H9 (cell line): ENCODE data around the gene PNPLA7. TPM values are rescaled to one million over a fixed set of nuclear protein-coding genes. Genes with fewer than 3 reads are reported as not detected.

Experiments
- DNase-seq: peaks from one replicate; pipeline ENCODE4 v3.0.0-alpha.2; 2017
- H2AFZ ChIP-seq: one replicate; pipeline ENCODE4 v1.6.1; 2013; ENCODE audit warnings: mild to moderate bottlenecking, low read length, control low read depth, moderate library complexity
- H2AK5ac ChIP-seq: 2 replicates; pipeline ENCODE4 v1.6.1; 2013; ENCODE audit warnings: low read length, control low read depth, mixed read lengths; ENCODE audit not compliant: insufficient read length
- H2BK120ac ChIP-seq: one replicate; pipeline ENCODE4 v1.6.1; 2013; ENCODE audit warnings: low read depth, mild to moderate bottlenecking, low read length, control low read depth, inconsistent platforms; ENCODE audit not compliant: poor library complexity, severe bottlenecking
- H2BK12ac ChIP-seq: 2 replicates; pipeline ENCODE4 v1.6.1; 2013; ENCODE audit warnings: low read length, control low read depth, mixed read lengths, low read depth; ENCODE audit not compliant: insufficient read length
- H2BK15ac ChIP-seq: 2 replicates; pipeline ENCODE4 v1.6.1; 2013; ENCODE audit warnings: low read depth, low read length, control low read depth
- H2BK20ac ChIP-seq: one replicate; pipeline ENCODE4 v1.6.1; 2013; ENCODE audit warnings: low read depth, mild to moderate bottlenecking, low read length, control low read depth, inconsistent platforms; ENCODE audit not compliant: poor library complexity, severe bottlenecking
- H2BK5ac ChIP-seq: 2 replicates; pipeline ENCODE4 v1.6.1; 2013; ENCODE audit warnings: low read length, control low read depth, mixed read lengths; ENCODE audit not compliant: insufficient read length
- H3K14ac ChIP-seq: 2 replicates; pipeline ENCODE4 v1.6.1; 2013; ENCODE audit warnings: low read length, control low read depth; ENCODE audit not compliant: insufficient read depth
- H3K18ac ChIP-seq: 2 replicates; pipeline ENCODE4 v1.6.1; 2013; ENCODE audit warnings: low read depth, mild to moderate bottlenecking, mixed read lengths, low read length, control low read depth; ENCODE audit not compliant: insufficient read length
- H3K23ac ChIP-seq: 2 replicates; pipeline ENCODE4 v1.6.1; 2013; ENCODE audit warnings: low read length, control low read depth, mixed read lengths, low read depth; ENCODE audit not compliant: insufficient read length
- H3K23me2 ChIP-seq: 2 replicates; pipeline ENCODE4 v1.6.1; 2013; ENCODE audit warnings: low read depth, mild to moderate bottlenecking, mixed read lengths, low read length, control low read depth; ENCODE audit not compliant: insufficient read length, poor library complexity, severe bottlenecking
- H3K27ac ChIP-seq: 2 replicates; pipeline ENCODE4 v1.5.1; 2013; ENCODE audit warnings: low read length, control low read depth, mixed read lengths, low read depth; ENCODE audit not compliant: insufficient read length
- H3K27me3 ChIP-seq: 2 replicates; pipeline ENCODE4 v1.6.1; 2013; ENCODE audit warnings: low read length, control low read depth, inconsistent platforms; ENCODE audit not compliant: insufficient read depth
- H3K4ac ChIP-seq: 2 replicates; pipeline ENCODE4 v1.6.1; 2013; ENCODE audit warnings: low read depth, mild to moderate bottlenecking, control low read depth, inconsistent platforms, low read length, moderate library complexity
- H3K4me1 ChIP-seq: 2 replicates; pipeline ENCODE4 v1.6.1; 2013; ENCODE audit warnings: low read length, control low read depth, inconsistent platforms; ENCODE audit not compliant: insufficient read depth
- H3K4me2 ChIP-seq: 2 replicates; pipeline ENCODE4 v1.6.1; 2013; ENCODE audit warnings: low read length, control low read depth, mixed read lengths; ENCODE audit not compliant: insufficient read length, insufficient read depth
- H3K56ac ChIP-seq: 2 replicates; pipeline ENCODE4 v1.6.1; 2013; ENCODE audit warnings: low read depth, mild to moderate bottlenecking, mixed read lengths, low read length, control low read depth; ENCODE audit not compliant: insufficient read length
- H3K79me1 ChIP-seq: 2 replicates; pipeline ENCODE4 v1.6.1; 2013; ENCODE audit warnings: low read depth, mild to moderate bottlenecking, moderate library complexity, low read length, control low read depth, inconsistent platforms; ENCODE audit not compliant: insufficient read depth, poor library complexity, severe bottlenecking
- H3K79me2 ChIP-seq: 2 replicates; pipeline ENCODE4 v1.6.1; 2013; ENCODE audit warnings: low read length, control low read depth, inconsistent platforms; ENCODE audit not compliant: insufficient read depth
- H3K9ac ChIP-seq: 2 replicates; pipeline ENCODE4 v1.6.1; 2013; ENCODE audit warnings: low read length, control low read depth, mixed read lengths; ENCODE audit not compliant: insufficient read length; ENCODE audit errors: extremely low read depth
- H3K9me3 ChIP-seq: one replicate; pipeline ENCODE4 v1.6.1; 2013; ENCODE audit warnings: low read depth, low read length, inconsistent platforms; ENCODE audit not compliant: control insufficient read depth
- H3T11ph ChIP-seq: one replicate; pipeline ENCODE4 v1.6.1; 2013; ENCODE audit warnings: mild to moderate bottlenecking, low read length, control low read depth, inconsistent platforms
- H4K20me1 ChIP-seq: one replicate; pipeline ENCODE4 v1.6.1; 2013; ENCODE audit not compliant: control insufficient read depth, insufficient read length, insufficient read depth
- H4K5ac ChIP-seq: 2 replicates; pipeline ENCODE4 v1.6.1; 2013; ENCODE audit warnings: low read depth, mild to moderate bottlenecking, mixed read lengths, low read length, control low read depth; ENCODE audit not compliant: insufficient read length
- H4K8ac ChIP-seq: replicated peaks from 2 replicates; pipeline ENCODE4 v1.6.1; 2013; ENCODE audit warnings: low read length, control low read depth, mixed read lengths, low read depth; ENCODE audit not compliant: insufficient read length
- H4K91ac ChIP-seq: 2 replicates; pipeline ENCODE4 v1.6.1; 2013; ENCODE audit warnings: low read depth, mild to moderate bottlenecking, moderate library complexity, mixed read lengths, low read length, control low read depth; ENCODE audit not compliant: insufficient read length
- H3K27ac Mint-ChIP-seq, 3 experiments: 2 replicates in 2 of 3; 3 replicates in 1 of 3; pipeline ENCODE4 v1.8.0; 2020 to 2021; ENCODE audit warnings: mixed read lengths in 3 of 3, mild to moderate bottlenecking in 1 of 3, moderate library complexity in 1 of 3
- H3K27me3 Mint-ChIP-seq: 2 replicates; pipeline ENCODE4 v1.8.0; 2021; ENCODE audit warnings: low read depth, mild to moderate bottlenecking, moderate library complexity, mixed read lengths
- H3K36me3 Mint-ChIP-seq, 3 experiments: 2 replicates in 2 of 3; 3 replicates in 1 of 3; pipeline ENCODE4 v1.8.0; 2020 to 2021; ENCODE audit warnings: low read depth in 3 of 3, mixed read lengths in 3 of 3; ENCODE audit not compliant: insufficient read depth in 1 of 3
- H3K4me1 Mint-ChIP-seq, 2 experiments: 2 replicates each; pipeline ENCODE4 v1.8.0; 2020; ENCODE audit warnings: mixed read lengths in 2 of 2
- H3K4me3 Mint-ChIP-seq, 2 experiments: 2 replicates in 1 of 2; 3 replicates in 1 of 2; pipeline ENCODE4 v1.8.0; 2020 to 2021; ENCODE audit warnings: mild to moderate bottlenecking in 2 of 2, mixed read lengths in 2 of 2, moderate library complexity in 1 of 2
- H3K9me3 Mint-ChIP-seq, 2 experiments: 2 replicates in 1 of 2; 3 replicates in 1 of 2; pipeline ENCODE4 v1.8.0; 2020; ENCODE audit warnings: mild to moderate bottlenecking in 2 of 2, mixed read lengths in 2 of 2, moderate library complexity in 1 of 2
- WGBS: extraction: QIAGEN DNeasy Blood & Tissue Kit; methylation state at CpG from one replicate; pipeline ENCODE4 v1.1.7; 2013; ENCODE audit warnings: missing lambda C conversion rate, low lambda C conversion rate, mixed read lengths; ENCODE audit not compliant: insufficient read length; ENCODE audit errors: extremely low coverage; 5-methylcytosine and 5-hydroxymethylcytosine counted together
- total RNA-seq: library from RNA; stranded (reverse); gene quantifications from 2 replicates; pipeline ENCODE4 v1.2.1, GENCODE V29; 2021
- TF ChIP-seq, protein P1 (sequence below): fragments of 200-600 bp; sonication (generic); conservative IDR thresholded peaks from 3 replicates; pipeline ENCODE4 v1.8.0; 2021; ENCODE audit warnings: antibody characterized with exemption, mild to moderate bottlenecking

Gene PNPLA7
- total RNA-seq, 1 experiment from 2014 or later, result 1.8 TPM

DNA sequence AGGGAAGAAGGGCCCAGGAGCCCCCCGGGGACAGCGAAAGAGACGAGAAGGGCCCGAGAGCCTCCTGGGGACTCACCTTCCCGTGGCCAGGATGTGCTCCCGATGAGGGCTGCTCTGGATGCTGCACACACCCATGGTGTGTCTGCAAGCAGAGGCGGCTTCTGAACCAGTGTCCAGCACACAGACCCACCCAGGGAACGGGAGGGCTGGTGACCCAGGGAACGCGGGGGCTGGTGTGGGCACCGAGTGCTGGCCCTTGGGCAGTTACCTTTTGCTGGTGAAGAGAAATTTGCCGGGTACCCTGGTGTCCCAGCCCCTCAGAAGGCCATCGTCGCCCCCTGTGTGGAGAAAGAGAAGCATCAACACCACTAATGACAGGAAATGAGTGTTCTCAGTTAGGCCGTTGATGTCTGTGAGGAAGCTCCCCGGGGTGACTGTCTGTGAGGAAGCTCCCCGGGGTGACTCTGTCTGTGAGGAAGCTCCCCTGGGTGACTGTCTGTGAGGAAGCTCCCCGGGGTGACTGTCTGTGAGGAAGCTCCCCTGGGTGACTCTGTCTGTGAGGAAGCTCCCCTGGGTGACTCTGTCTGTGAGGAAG lies 14.7 kb upstream of the PNPLA7 start:
- H3K18ac ChIP-seq, result no peak overlapping the region
- TF ChIP-seq, protein P1, sequence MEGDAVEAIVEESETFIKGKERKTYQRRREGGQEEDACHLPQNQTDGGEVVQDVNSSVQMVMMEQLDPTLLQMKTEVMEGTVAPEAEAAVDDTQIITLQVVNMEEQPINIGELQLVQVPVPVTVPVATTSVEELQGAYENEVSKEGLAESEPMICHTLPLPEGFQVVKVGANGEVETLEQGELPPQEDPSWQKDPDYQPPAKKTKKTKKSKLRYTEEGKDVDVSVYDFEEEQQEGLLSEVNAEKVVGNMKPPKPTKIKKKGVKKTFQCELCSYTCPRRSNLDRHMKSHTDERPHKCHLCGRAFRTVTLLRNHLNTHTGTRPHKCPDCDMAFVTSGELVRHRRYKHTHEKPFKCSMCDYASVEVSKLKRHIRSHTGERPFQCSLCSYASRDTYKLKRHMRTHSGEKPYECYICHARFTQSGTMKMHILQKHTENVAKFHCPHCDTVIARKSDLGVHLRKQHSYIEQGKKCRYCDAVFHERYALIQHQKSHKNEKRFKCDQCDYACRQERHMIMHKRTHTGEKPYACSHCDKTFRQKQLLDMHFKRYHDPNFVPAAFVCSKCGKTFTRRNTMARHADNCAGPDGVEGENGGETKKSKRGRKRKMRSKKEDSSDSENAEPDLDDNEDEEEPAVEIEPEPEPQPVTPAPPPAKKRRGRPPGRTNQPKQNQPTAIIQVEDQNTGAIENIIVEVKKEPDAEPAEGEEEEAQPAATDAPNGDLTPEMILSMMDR, result no peak
- no peaks in the 10 kb centered on the region for H3K27me3 ChIP-seq
- no peak for DNase-seq
- no peak overlapping the region for H3K56ac ChIP-seq
- H3K27ac ChIP-seq, result no peak overlapping the region
- no peaks in the 10 kb centered on the region for H3K9me3 ChIP-seq
- H2BK12ac ChIP-seq, result no peak overlapping the region
- H4K8ac ChIP-seq, result no peak overlapping the region
- no CpG with 5 or more reads among the region's 18 CpGs for WGBS
- no peaks in the 10 kb centered on the region for H4K20me1 ChIP-seq
- H3K9me3 Mint-ChIP-seq, result no peaks in the 10 kb centered on the region
- no peak overlapping the region for H3K4me2 ChIP-seq
- no peak overlapping the region for H2AK5ac ChIP-seq
- no peak overlapping the region for H3T11ph ChIP-seq
- no peaks in the 10 kb centered on the region for H3K4me1 Mint-ChIP-seq
- no peak overlapping the region for H4K5ac ChIP-seq
- no peak overlapping the region for H4K91ac ChIP-seq
- H3K23ac ChIP-seq, result no peak overlapping the region
- no peaks in the 10 kb centered on the region for H3K79me1 ChIP-seq
- H3K27me3 Mint-ChIP-seq, result no peaks in the 10 kb centered on the region
- H3K27ac Mint-ChIP-seq, result no peak overlapping the region
- no peaks in the 10 kb centered on the region for H3K4me1 ChIP-seq
- H2BK20ac ChIP-seq, result no peak overlapping the region
- H3K79me2 ChIP-seq, result no peaks in the 10 kb centered on the region; the same call in 1 of the 2 replicates
- peaks cover 38 to 55% (median 48%) of the 10 kb centered on the region in 3 experiments for H3K36me3 Mint-ChIP-seq
- H2AFZ ChIP-seq, result no peak overlapping the region
- no peak overlapping the region for H2BK120ac ChIP-seq
- H3K14ac ChIP-seq, result no peak overlapping the region
- H3K9ac ChIP-seq, result no peak overlapping the region
- H3K23me2 ChIP-seq, result no peaks in the 10 kb centered on the region
- H2BK15ac ChIP-seq, result no peak overlapping the region; the same call in 1 of the 2 replicates
- no peak overlapping the region for H2BK5ac ChIP-seq
- H3K4me3 Mint-ChIP-seq, result no peak overlapping the region; a peak in 1 of 5 replicates
- H3K4ac ChIP-seq, result no peak overlapping the region
